HG02840 (cell line): ENCODE results near the gene SYT2.
"Not testable (repeated sequence)": the region's sequence is repeated elsewhere in the genome, so short reads cannot be mapped to it uniquely, and the experiment has no call there.

Experiments
- ATAC-seq: cut with Tn5 transposase; IDR thresholded peaks from one replicate; pipeline ENCODE4 v1.9.1; 2021; ENCODE audit warnings: mild to moderate bottlenecking, moderate library complexity, moderate number of reproducible peaks; ENCODE audit not compliant: unreplicated experiment, low FRiP score

SYT2 gene

GRCh38 chr1:202579806-202580205 is 130.4 kb downstream of the SYT2 start:
- ATAC-seq: no peak

- no peak for ATAC-seq
Measured at GRCh38 chr1:202578565-202578964, 131.7 kb downstream of the SYT2 start.

GRCh38 chr1:202578001-202578504 is 132.2 kb downstream of the SYT2 start:
- no peak for ATAC-seq

GRCh38 chr1:202577381-202577780 is 132.9 kb downstream of the SYT2 start:
- ATAC-seq: no peak

GRCh38 chr1:202576816-202577215 is 133.4 kb downstream of the SYT2 start:
- no peak for ATAC-seq

- ATAC-seq: no peak
Measured at GRCh38 chr1:202575918-202576653, 134.2 kb downstream of the SYT2 start.

GRCh38 chr1:202572867-202573266 is 137.4 kb downstream of the SYT2 start:
- no peak for ATAC-seq

- ATAC-seq: no peak
Measured at GRCh38 chr1:202571719-202572339, 138.4 kb downstream of the SYT2 start.

GRCh38 chr1:202569393-202570322 is 140.6 kb downstream of the SYT2 start:
- ATAC-seq: no peak

GRCh38 chr1:202568826-202569225 is 141.4 kb downstream of the SYT2 start:
- ATAC-seq: no peak

GRCh38 chr1:202568410-202568809 is 141.8 kb downstream of the SYT2 start:
- ATAC-seq: no peak

- no peak for ATAC-seq
Measured at GRCh38 chr1:202567738-202568137, 142.5 kb downstream of the SYT2 start.

GRCh38 chr1:202565890-202566602 is 144.2 kb downstream of the SYT2 start:
- no peak for ATAC-seq

- ATAC-seq: no peak
Measured at GRCh38 chr1:202564958-202565495, 145.2 kb downstream of the SYT2 start.

GRCh38 chr1:202563818-202564217 is 146.4 kb downstream of the SYT2 start:
- no peak for ATAC-seq

- ATAC-seq: no peak
Measured at GRCh38 chr1:202562444-202563060, 147.7 kb downstream of the SYT2 start.

GRCh38 chr1:202561726-202562443 is 148.4 kb downstream of the SYT2 start:
- ATAC-seq: no peak

GRCh38 chr1:202561240-202561639 is 149.0 kb downstream of the SYT2 start:
- no peak for ATAC-seq

GRCh38 chr1:202557662-202558061 is 152.6 kb downstream of the SYT2 start:
- not testable (repeated sequence) for ATAC-seq
